ENCODE results near the gene P2RY13.

Gene P2RY13

DNA sequence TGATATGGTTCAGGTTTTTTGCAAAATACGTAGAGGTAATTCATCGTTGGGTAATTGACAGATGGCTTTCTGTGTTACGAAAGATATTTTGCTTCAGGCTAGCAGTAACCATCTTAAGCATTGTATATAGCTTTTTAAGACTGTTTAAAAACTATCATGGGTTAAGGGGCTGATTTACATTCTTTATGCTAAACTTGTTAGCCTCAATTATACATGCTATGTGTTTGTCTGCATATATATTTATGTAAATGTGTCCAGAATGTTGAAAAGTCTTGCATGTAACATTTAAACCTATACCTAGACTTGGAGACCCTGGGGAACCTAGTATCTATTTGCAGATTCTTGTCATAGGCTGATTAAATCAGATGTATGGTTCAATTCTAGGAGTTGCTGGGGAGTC is 39.9 kb downstream of the P2RY13 start:
- no peak for DNase-seq

- no peak for DNase-seq
Measured at GRCh38 chr3:151285940-151286339, 43.4 kb downstream of the P2RY13 start.

DNA sequence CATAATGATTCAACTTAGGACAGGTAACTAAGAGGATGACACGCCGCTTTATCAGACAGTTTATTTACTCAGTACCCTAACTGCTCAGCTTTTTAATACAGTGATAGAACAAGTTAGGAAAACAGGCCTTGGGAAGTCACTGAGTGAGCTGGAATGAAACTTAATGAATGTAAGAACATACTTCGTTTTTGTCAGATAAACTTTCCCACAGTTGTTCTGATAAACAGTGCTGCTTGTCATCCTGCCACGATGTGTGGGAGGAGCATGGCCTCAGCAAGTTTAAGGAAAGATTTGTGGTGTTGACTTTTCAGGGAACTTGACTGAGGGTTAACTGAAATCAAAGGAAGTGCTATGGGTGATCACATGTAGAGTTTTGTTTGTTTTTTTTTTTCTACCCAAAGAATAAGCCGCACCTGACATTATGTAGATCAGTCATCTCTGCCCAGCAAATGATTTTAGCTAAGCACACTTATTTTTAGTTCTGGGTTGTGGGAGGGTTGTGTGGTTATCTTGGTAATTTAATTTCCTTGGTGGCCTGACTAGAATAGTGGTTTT is 45.4 kb downstream of the P2RY13 start:
- DNase-seq, result no peak

DNA sequence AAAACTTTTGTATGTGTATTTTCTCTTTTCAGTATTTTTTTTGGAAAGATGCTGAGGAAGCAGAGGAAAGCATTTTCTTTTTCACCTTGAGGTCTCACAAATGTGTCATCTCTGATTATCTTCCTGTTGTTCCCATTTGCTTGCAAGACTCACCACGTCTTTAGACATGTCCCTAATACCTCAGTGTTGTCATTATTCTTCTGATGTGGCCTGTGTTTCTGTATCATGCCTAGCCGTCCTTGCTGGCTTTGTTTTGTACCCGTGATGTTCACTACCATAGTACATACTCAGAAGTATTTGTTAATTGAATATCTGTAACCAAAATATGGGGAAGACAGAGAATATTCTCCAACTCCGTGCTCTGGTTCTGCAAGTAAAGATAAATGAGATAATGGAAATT is 46.0 kb downstream of the P2RY13 start:
- DNase-seq, result no peak

GRCh38 chr3:151282921-151283320 is 46.4 kb downstream of the P2RY13 start:
- DNase-seq, result no peak

DNA sequence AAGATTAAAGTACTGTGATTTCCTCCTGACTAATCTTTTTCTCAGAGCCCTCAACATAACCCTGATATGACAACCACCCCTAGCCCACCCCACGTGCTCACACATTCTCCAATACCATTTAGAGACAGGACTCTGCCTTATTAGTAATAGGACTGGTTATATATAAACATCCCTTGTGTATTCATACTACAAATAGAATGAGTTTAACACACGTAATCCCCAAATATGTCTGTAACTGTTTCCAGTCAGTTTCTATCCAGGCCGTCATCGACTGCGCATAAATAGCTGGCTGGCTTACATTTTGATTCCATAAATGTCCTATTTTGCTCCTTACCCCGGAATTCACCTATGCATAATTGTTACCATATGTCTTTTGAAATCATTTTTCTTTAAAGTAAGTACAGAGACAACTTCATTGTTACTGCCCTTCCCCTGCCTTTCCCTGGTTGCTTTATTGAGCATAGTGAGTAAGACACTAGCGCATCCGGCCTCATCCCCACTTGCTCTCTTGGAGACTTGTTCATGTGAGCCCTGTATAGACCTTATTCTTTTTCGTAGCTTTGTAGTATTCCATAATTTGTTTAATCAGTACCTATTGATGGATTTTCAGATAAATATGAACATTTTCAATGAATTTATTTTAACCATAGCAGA is 47.6 kb downstream of the P2RY13 start:
- no peak for DNase-seq

GRCh38 chr3:151278230-151278629 is 51.1 kb downstream of the P2RY13 start, which contains the start of gene P2RY14:
Gene P2RY14 (minus strand): TSS chr3:151278542. CDS start chr3:151214316, 64,226 bp downstream.
- no peak for DNase-seq

GRCh38 chr3:151276687-151277042 is 52.7 kb downstream of the P2RY13 start:
- DNase-seq, result no peak
